Panc1 (cell line): Measurements from ENCODE around the gene ASF1B.

ENCODE experiments used
- CTCF ChIP-seq: fragments of 450-650 bp; IDR thresholded peaks from 2 replicates; pipeline ENCODE4 v1.5.1; 2017; ENCODE audit warnings: mild to moderate bottlenecking
- POLR2AphosphoS5 ChIP-seq: IDR thresholded peaks from 2 replicates; pipeline ENCODE4 v1.6.1; 2012; ENCODE audit warnings: mild to moderate bottlenecking, low read depth, low read length, moderate library complexity
- TCF7L2 ChIP-seq: IDR thresholded peaks from 2 replicates; pipeline ENCODE4 v1.6.1; 2011; ENCODE audit warnings: mild to moderate bottlenecking, low read depth, low read length, inconsistent platforms

GRCh38 chr19:14148751-14149410 is 12.5 kb upstream of the ASF1B start:
- no peak for TF ChIP-seq POLR2AphosphoS5
- TF ChIP-seq TCF7L2, result no peak
- no peak for TF ChIP-seq CTCF
